Erythroblast (primary cell): ENCODE data around the gene NELL1.

ENCODE experiments used
- GATA1 ChIP-seq: IDR thresholded peaks from 2 replicates; pipeline ENCODE4 v1.6.1; 2011; ENCODE audit warnings: low read depth, mild to moderate bottlenecking, control low read depth, low read length, moderate library complexity
- POLR2A ChIP-seq: IDR thresholded peaks from 2 replicates; pipeline ENCODE4 v1.6.1; 2011; ENCODE audit warnings: mild to moderate bottlenecking, low read length

- TF ChIP-seq POLR2A: no peak
- no peak for TF ChIP-seq GATA1
Observed at GRCh38 chr11:20887137-20887536, 217.8 kb downstream of the NELL1 start.
